ENCODE results near the gene CHD5. TPM values are rescaled to one million over a fixed set of nuclear protein-coding genes. Genes with fewer than 3 reads are reported as not detected.

CHD5 gene
- total RNA-seq, 1 experiment from 2014 or later, result 1.6 TPM

DNA sequence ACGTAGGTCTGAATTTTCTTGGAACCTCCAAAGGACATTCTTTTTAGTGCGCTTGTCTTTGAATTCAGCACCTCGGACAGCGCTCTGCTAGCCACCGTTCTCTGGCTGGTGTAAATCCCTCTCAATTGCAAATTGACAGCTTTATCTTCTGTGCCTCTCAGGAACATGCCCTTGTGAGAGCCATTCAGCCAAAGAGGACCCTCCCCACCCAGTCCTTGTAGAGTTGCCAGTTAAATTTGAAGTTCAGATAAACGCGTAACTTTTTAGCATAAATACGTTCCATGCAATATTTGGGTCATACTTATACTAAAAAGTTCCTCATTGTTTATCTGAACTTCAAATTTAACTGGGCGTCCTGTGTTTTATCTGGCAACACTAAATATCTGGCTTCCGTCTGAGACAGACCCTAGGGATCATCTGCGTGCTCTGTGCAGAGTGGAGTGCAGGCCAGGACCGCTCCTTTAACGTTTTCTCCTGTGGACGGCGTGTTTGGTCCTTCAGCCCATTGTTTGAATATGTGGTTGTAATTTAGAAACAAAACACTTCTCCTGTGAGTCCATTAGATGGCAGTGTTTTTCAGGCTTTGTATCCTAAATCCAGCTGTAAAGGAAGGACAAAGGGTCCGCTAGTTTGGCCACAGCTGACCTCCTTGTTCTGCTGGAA, 127.4 kb downstream of the CHD5 start:
- Histone ChIP-seq H3K18ac (ENCODE audit: insufficient read length, low read depth, low read length) (no peak overlapping the region), H2BK20ac (ENCODE audit: low read depth, low read length, poor library complexity, severe bottlenecking) (no peak overlapping the region), H2BK15ac (ENCODE audit: low read depth, low read length) (no peak overlapping the region), H3K79me2 (ENCODE audit: insufficient read depth, low read length) (no peaks in the 10 kb centered on the region), H3K27me3 (ENCODE audit: insufficient read depth, low read length) (no peaks in the 10 kb centered on the region), H3K23me2 (ENCODE audit: insufficient read length, low read depth, low read length, poor library complexity, severe bottlenecking) (peaks cover 3% of the 10 kb centered on the region), H3K79me1 (ENCODE audit: insufficient read depth, low read depth, low read length, poor library complexity, severe bottlenecking) (no peaks in the 10 kb centered on the region), H4K91ac (ENCODE audit: insufficient read length, low read depth, low read length) (no peak overlapping the region), H3T11ph (ENCODE audit: low read length) (no peak overlapping the region), H3K23ac (ENCODE audit: insufficient read length, low read depth, low read length) (no peak overlapping the region), H3K27ac (ENCODE audit: insufficient read length, low read depth, low read length) (no peak overlapping the region), H4K5ac (ENCODE audit: insufficient read length, low read depth, low read length) (no peak overlapping the region), H3K56ac (ENCODE audit: insufficient read length, low read depth, low read length) (no peak overlapping the region), H2AK5ac (ENCODE audit: insufficient read length, low read length) (no peak overlapping the region), H3K9ac (ENCODE audit: extremely low read depth, insufficient read length, low read length) (no peak overlapping the region), H2AFZ (ENCODE audit: low read length) (no peak overlapping the region), H4K8ac (replicated peaks; ENCODE audit: insufficient read length, low read depth, low read length) (no peak overlapping the region), H3K4me1 (ENCODE audit: insufficient read depth, low read length) (0 out of 2 replicates have a peak, but pooled peaks cover 2% of the 10 kb centered on the region), H3K4ac (ENCODE audit: low read depth, low read length) (no peak overlapping the region), H3K9me3 (ENCODE audit: control insufficient read depth, low read depth, low read length) (no peaks in the 10 kb centered on the region), H4K20me1 (ENCODE audit: control insufficient read depth, insufficient read depth, insufficient read length) (no peaks in the 10 kb centered on the region), H2BK5ac (ENCODE audit: insufficient read length, low read length) (no peak overlapping the region), H3K14ac (ENCODE audit: insufficient read depth, low read length) (no peak overlapping the region), H2BK12ac (ENCODE audit: insufficient read length, low read depth, low read length) (no peak overlapping the region), H3K4me2 (ENCODE audit: insufficient read depth, insufficient read length, low read length) (peak overlapping the region; percentile 49), H2BK120ac (ENCODE audit: low read depth, low read length, poor library complexity, severe bottlenecking) (no peak overlapping the region)
- Mint-ChIP-seq H3K4me3 (peak overlapping the region; percentile 37 to 46; a peak in 4 of 5 replicates), H3K36me3 (ENCODE audit: insufficient read depth in 1 of 3, low read depth in 3 of 3) (no peaks in the 10 kb centered on the region; a peak in 1 of 7 replicates), H3K4me1 (peaks cover 15 to 25% of the 10 kb centered on the region in 2 experiments), H3K27ac (peak overlapping the region in 2 of 3 experiments; percentile 63 to 91; a peak in 3 of 7 replicates), H3K9me3 (no peaks in the 10 kb centered on the region; a peak in 2 of 5 replicates), H3K27me3 (ENCODE audit: low read depth) (peaks cover 23% of the 10 kb centered on the region)
- TF ChIP-seq, protein P1, sequence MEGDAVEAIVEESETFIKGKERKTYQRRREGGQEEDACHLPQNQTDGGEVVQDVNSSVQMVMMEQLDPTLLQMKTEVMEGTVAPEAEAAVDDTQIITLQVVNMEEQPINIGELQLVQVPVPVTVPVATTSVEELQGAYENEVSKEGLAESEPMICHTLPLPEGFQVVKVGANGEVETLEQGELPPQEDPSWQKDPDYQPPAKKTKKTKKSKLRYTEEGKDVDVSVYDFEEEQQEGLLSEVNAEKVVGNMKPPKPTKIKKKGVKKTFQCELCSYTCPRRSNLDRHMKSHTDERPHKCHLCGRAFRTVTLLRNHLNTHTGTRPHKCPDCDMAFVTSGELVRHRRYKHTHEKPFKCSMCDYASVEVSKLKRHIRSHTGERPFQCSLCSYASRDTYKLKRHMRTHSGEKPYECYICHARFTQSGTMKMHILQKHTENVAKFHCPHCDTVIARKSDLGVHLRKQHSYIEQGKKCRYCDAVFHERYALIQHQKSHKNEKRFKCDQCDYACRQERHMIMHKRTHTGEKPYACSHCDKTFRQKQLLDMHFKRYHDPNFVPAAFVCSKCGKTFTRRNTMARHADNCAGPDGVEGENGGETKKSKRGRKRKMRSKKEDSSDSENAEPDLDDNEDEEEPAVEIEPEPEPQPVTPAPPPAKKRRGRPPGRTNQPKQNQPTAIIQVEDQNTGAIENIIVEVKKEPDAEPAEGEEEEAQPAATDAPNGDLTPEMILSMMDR (conservative IDR thresholded peaks at IDR 0.05), result peak; percentile 81
- no CpG with 5 or more reads among the region's 16 CpGs for WGBS (ENCODE audit: extremely low coverage, insufficient read length, low lambda C conversion rate)
- DNase-seq, result peak; percentile 71

Other genes starting within 250 kb of the CHD5 start
- 14.3 and 17.6 TPM in 2 replicates for gene NPHP4, start 187.9 kb downstream of the CHD5 start, total RNA-seq (2021)
- gene KCNAB2, start 134.4 kb downstream of the CHD5 start, total RNA-seq (2021), result 7.8 and 8.3 TPM in 2 replicates
- gene RPL22, start 19.3 kb upstream of the CHD5 start, total RNA-seq (2021), result 547 and 582 TPM in 2 replicates
- gene RNF207, start 25.8 kb upstream of the CHD5 start, total RNA-seq (2021), result 4.9 and 7.1 TPM in 2 replicates
- 107 and 114 TPM in 2 replicates for gene ICMT, start 55.6 kb upstream of the CHD5 start, total RNA-seq (2021)
- gene HES3, start 63.9 kb upstream of the CHD5 start, total RNA-seq (2021), result 89.9 and 93.4 TPM in 2 replicates
- gene GPR153, start 80.8 kb upstream of the CHD5 start, total RNA-seq (2021), result 8.9 and 9.6 TPM in 2 replicates
- gene ACOT7, start 213.4 kb upstream of the CHD5 start, total RNA-seq (2021), result 85.2 and 87.4 TPM in 2 replicates
- gene HES2, start 239.6 kb upstream of the CHD5 start, total RNA-seq (2021), result 0.81 and 1.2 TPM in 2 replicates
- 53.1 and 59.3 TPM in 2 replicates for gene ESPN, start 244.5 kb upstream of the CHD5 start, total RNA-seq (2021)